PC-3 (cell line): ENCODE data around the gene ZNF407. TPM values are rescaled to one million over a fixed set of nuclear protein-coding genes. Genes with fewer than 3 reads are reported as not detected.

Source experiments
- ATAC-seq: fragments of 200-7000 bp; cut with Tn5 transposase; 2 replicates; pipeline ENCODE4 v1.9.1; 2020; ENCODE audit warnings: mild to moderate bottlenecking, moderate library complexity
- BruUV-seq: library from RNA; stranded (reverse); fragments of 400-500 nt; replicated peaks from 2 replicates; lab custom pipeline; 2021; lab: Mats Ljungman, UMichigan
- CTCF ChIA-PET: fragments of 300-600 bp; sonication (Branson Sonifier 250); formaldehyde crosslinking; loops from one replicate; lab custom pipeline; 2022; ENCODE audit warnings: antibody characterized with exemption; lab: Charles Lee
- POLR2A ChIA-PET: fragments of 300-600 bp; sonication (Branson Sonifier 250); formaldehyde crosslinking; loops from one replicate; lab custom pipeline; 2022; ENCODE audit warnings: antibody characterized with exemption; ENCODE audit not compliant: unreplicated experiment; lab: Charles Lee
- DNase-seq: peaks from one replicate; pipeline ENCODE4 v3.0.0-alpha.2; 2015
- H2AFZ ChIP-seq: fragments of 300-600 bp; sonication (generic); 2 replicates; pipeline ENCODE4 v1.6.0; 2016; ENCODE audit warnings: antibody characterized with exemption, low read length
- H3F3A ChIP-seq: fragments of 300-600 bp; sonication (generic); one replicate; pipeline ENCODE4 v1.6.0; 2017; ENCODE audit warnings: antibody characterized with exemption, low read length, control low read depth, mild to moderate bottlenecking; ENCODE audit not compliant: unreplicated experiment
- H3K27ac ChIP-seq: fragments of 300-600 bp; sonication (generic); 2 replicates; pipeline ENCODE4 v1.5.1; 2016; ENCODE audit warnings: mild to moderate bottlenecking, low read length
- H3K27me3 ChIP-seq: fragments of 300-600 bp; sonication (generic); 2 replicates; pipeline ENCODE4 v1.6.1; 2016; ENCODE audit warnings: low read length, mixed read lengths
- H3K36me3 ChIP-seq: fragments of 300-600 bp; sonication (generic); 2 replicates; pipeline ENCODE4 v1.6.1; 2016; ENCODE audit warnings: low read depth, mixed run types, low read length, mixed read lengths
- H3K4me1 ChIP-seq: fragments of 300-600 bp; sonication (generic); 2 replicates; pipeline ENCODE4 v1.5.1; 2016; ENCODE audit warnings: low read length; ENCODE audit not compliant: insufficient read depth
- H3K4me2 ChIP-seq: fragments of 300-600 bp; sonication (generic); 2 replicates; pipeline ENCODE4 v1.6.0; 2016; ENCODE audit warnings: low read length
- H3K4me3 ChIP-seq: fragments of 300-600 bp; sonication (generic); 2 replicates; pipeline ENCODE4 v1.5.1; 2016; ENCODE audit warnings: mild to moderate bottlenecking, low read length, mixed read lengths
- H3K79me2 ChIP-seq: fragments of 300-600 bp; sonication (generic); 2 replicates; pipeline ENCODE4 v1.6.1; 2017; ENCODE audit warnings: low read length, mixed read lengths
- H3K9ac ChIP-seq: fragments of 300-600 bp; sonication (generic); 2 replicates; pipeline ENCODE4 v1.6.0; 2016; ENCODE audit warnings: mild to moderate bottlenecking, low read length
- H3K9me2 ChIP-seq: fragments of 300-600 bp; sonication (generic); replicated peaks from 2 replicates; pipeline ENCODE4 v1.6.1; 2016; ENCODE audit warnings: mixed run types, low read length, mixed read lengths
- H3K9me3 ChIP-seq: fragments of 300-600 bp; sonication (generic); 2 replicates; pipeline ENCODE4 v1.6.1; 2016; ENCODE audit warnings: low read length, mixed read lengths
- H4K20me1 ChIP-seq: fragments of 300-600 bp; sonication (generic); 2 replicates; pipeline ENCODE4 v1.6.1; 2016; ENCODE audit warnings: low read length, mixed read lengths
- EZH2 ChIP-seq: fragments of 300-600 bp; sonication (generic); IDR thresholded peaks from one replicate; pipeline ENCODE4 v1.6.1; 2017; ENCODE audit warnings: antibody characterized with exemption, mild to moderate bottlenecking, low read length; ENCODE audit not compliant: unreplicated experiment
- EZH2phosphoT487 ChIP-seq: fragments of 300-600 bp; sonication (generic); IDR thresholded peaks from 2 replicates; pipeline ENCODE4 v1.6.1; 2018; ENCODE audit warnings: mild to moderate bottlenecking, antibody characterized with exemption, low read length, borderline replicate concordance
- intact Hi-C: fragments of 100-400 bp; cut with micrococcal nuclease; formaldehyde crosslinking; loops from 2 replicates; pipeline ENCODE4 v1.9.0; 2023
- total RNA-seq: library from RNA; depleted of rRNA; stranded (reverse); fragments of >200 nt; gene quantifications from 2 replicates; pipeline ENCODE4 v1.2.3, GENCODE V29; 2014
- TF ChIP-seq, protein P1 (sequence below): fragments of 300-600 bp; sonication (generic); conservative IDR thresholded peaks from 2 replicates; pipeline ENCODE4 v1.5.1; 2017; ENCODE audit warnings: antibody characterized with exemption, low read depth, mild to moderate bottlenecking, low read length

ZNF407 gene
- total RNA-seq, 1 experiment from 2014 or later = 9.3 TPM

- intact Hi-C loops = no loop called here
- Histone ChIP-seq H4K20me1 (no peaks in the 10 kb centered on the region), H3K27me3 (no peaks in the 10 kb centered on the region), H3K9ac (no peak overlapping the region), H3K79me2 (no peaks in the 10 kb centered on the region), H3K9me3 (no peaks in the 10 kb centered on the region), H3K9me2 (no peaks in the 10 kb centered on the region), H3K4me2 (no peak overlapping the region), H3K4me1 (no peaks in the 10 kb centered on the region), H3K36me3 (no peaks in the 10 kb centered on the region), H3F3A (no peaks in the 10 kb centered on the region), H2AFZ (no peak overlapping the region), H3K4me3 (no peak overlapping the region), H3K27ac (no peak overlapping the region)
- ChIA-PET POLR2A (no interaction called here), CTCF (no interaction called here)
- DNase-seq = no peak
- no peak for ATAC-seq
- no TSS peak for BruUV-seq
- TF ChIP-seq EZH2phosphoT487 (no peak), EZH2 (no peak)
- TF ChIP-seq, protein P1, sequence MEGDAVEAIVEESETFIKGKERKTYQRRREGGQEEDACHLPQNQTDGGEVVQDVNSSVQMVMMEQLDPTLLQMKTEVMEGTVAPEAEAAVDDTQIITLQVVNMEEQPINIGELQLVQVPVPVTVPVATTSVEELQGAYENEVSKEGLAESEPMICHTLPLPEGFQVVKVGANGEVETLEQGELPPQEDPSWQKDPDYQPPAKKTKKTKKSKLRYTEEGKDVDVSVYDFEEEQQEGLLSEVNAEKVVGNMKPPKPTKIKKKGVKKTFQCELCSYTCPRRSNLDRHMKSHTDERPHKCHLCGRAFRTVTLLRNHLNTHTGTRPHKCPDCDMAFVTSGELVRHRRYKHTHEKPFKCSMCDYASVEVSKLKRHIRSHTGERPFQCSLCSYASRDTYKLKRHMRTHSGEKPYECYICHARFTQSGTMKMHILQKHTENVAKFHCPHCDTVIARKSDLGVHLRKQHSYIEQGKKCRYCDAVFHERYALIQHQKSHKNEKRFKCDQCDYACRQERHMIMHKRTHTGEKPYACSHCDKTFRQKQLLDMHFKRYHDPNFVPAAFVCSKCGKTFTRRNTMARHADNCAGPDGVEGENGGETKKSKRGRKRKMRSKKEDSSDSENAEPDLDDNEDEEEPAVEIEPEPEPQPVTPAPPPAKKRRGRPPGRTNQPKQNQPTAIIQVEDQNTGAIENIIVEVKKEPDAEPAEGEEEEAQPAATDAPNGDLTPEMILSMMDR = no peak
Observed at GRCh38 chr18:74709452-74709851, 111.8 kb downstream of the ZNF407 start.

DNA sequence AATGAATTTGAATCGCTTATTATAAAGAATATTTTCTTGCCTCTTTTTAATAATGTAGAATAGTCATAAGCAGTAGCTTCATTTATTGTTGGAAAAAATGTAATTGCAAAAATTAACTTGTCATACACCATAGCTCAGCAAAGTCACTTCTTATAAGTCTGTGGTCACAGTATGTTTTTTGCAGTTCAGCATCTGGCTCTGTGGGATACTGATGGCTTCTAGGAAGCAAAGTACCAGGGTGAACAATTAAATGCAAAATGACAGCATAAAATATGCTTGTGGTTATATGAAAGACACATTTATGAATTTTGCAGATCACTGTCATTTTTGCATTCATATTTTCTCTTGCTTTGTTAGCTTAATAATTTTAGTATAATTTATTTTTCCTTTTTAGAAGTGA lies 116.5 kb downstream of the ZNF407 start:
- Histone ChIP-seq H3K4me1 (no peaks in the 10 kb centered on the region), H3K36me3 (no peaks in the 10 kb centered on the region), H3K4me2 (no peak overlapping the region), H3K9ac (no peak overlapping the region), H3K27me3 (no peaks in the 10 kb centered on the region), H4K20me1 (no peaks in the 10 kb centered on the region), H2AFZ (no peak overlapping the region), H3K4me3 (no peak overlapping the region), H3K27ac (no peak overlapping the region), H3K79me2 (no peaks in the 10 kb centered on the region), H3K9me3 (no peaks in the 10 kb centered on the region), H3F3A (no peaks in the 10 kb centered on the region), H3K9me2 (no peaks in the 10 kb centered on the region)
- no TSS peak for BruUV-seq
- intact Hi-C loops = no loop called here
- ATAC-seq = no peak
- TF ChIP-seq EZH2phosphoT487 (no peak), EZH2 (no peak)
- TF ChIP-seq, protein P1 = no peak
- ChIA-PET POLR2A (interaction anchor here (0.6 kb wide), 1 partner anchor 745 kb away, joined by 4 read pairs; no protein-coding TSS in a partner anchor), CTCF (no interaction called here)
- DNase-seq = no peak

DNA sequence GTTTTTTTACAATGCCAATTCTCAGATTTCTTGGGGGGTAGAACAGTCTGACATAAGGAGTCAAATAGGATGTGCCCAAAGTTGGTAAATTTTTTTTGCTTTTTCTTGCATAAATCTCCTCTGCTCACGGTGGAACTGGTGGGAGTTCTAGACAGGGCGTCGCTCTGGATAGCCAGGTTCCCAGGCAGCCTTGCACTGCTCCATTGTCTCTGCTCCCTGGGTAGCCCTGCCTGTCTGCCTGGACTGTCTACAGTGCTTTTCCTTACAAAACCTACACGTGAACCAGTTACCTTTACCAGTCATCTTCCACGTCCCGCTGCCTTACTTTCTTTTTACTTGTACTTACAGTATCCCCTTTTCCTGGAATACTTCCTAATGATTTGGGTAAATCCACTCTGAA lies 117.1 kb downstream of the ZNF407 start:
- H4K20me1 ChIP-seq = no peaks in the 10 kb centered on the region
- ChIA-PET POLR2A (no interaction called here), CTCF (no interaction called here)
- no peaks in the 10 kb centered on the region for H3K9me3 ChIP-seq
- no TSS peak for BruUV-seq
- no peak overlapping the region for H3K27ac ChIP-seq
- no peaks in the 10 kb centered on the region for H3K36me3 ChIP-seq
- H3K9ac ChIP-seq = no peak overlapping the region
- no peak for ATAC-seq
- intact Hi-C loops = no loop called here
- H2AFZ ChIP-seq = no peak overlapping the region
- TF ChIP-seq EZH2 (no peak), EZH2phosphoT487 (no peak)
- TF ChIP-seq, protein P1 = no peak
- no peak for DNase-seq
- no peaks in the 10 kb centered on the region for H3K79me2 ChIP-seq
- H3K4me1 ChIP-seq = no peaks in the 10 kb centered on the region
- H3K27me3 ChIP-seq = no peaks in the 10 kb centered on the region
- no peak overlapping the region for H3K4me2 ChIP-seq
- H3K4me3 ChIP-seq = no peak overlapping the region
- no peaks in the 10 kb centered on the region for H3F3A ChIP-seq
- no peaks in the 10 kb centered on the region for H3K9me2 ChIP-seq
